Astrocyte of the cerebellum (primary cell): ENCODE data around the gene FGF6.

Source experiments
- DNase-seq: peaks from one replicate; pipeline ENCODE4 v3.0.0-alpha.2; 2011; ENCODE audit warnings: low read depth
- H3K4me3 ChIP-seq: 2 replicates; pipeline ENCODE4 v1.5.1; 2011; ENCODE audit warnings: mild to moderate bottlenecking, low read depth, low read length, moderate library complexity
- in situ Hi-C: cut with HindIII; loops from 2 replicates; pipeline ENCODE4 v1.10.0; 2017; ENCODE audit warnings: low sequenced_read_pairs
- TF ChIP-seq, protein P1 (sequence below): IDR thresholded peaks from 2 replicates; pipeline ENCODE4 v1.5.1; 2012; ENCODE audit warnings: low read length, low read depth, moderate library complexity, mild to moderate bottlenecking; ENCODE audit errors: missing control alignments

Gene FGF6

DNA sequence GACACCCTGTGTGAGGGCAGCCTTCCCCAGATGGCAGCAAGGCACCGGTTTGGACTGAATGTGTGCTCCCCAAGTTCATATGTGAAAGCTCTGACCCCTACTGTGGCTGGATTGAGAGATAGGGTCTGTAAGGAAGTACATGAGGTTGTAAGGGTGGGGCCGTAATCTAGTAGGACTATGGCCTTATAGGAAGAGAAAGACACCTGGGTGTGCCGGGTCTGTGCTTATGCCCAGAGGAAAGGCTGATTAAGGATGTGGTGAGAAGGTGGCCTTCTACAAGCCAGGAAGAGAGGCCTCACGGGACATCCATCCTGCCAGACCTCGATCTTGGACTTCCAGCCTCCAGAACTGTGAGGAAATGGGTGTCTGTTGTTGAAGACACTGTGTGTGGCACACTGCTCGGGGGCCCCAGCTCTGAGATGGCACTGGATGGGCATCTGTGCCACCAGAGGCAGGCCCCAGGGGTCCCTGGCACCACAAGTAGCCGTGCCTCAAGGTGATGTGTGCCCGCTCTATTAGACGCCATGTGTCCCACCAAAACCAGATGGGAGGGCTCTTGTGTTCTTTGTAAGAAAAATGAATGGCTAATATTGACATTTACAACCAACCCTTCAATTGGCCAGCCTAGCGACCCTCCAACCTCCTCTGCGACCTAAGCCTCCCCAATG is 22.0 kb downstream of the FGF6 start:
- TF ChIP-seq, protein P1, sequence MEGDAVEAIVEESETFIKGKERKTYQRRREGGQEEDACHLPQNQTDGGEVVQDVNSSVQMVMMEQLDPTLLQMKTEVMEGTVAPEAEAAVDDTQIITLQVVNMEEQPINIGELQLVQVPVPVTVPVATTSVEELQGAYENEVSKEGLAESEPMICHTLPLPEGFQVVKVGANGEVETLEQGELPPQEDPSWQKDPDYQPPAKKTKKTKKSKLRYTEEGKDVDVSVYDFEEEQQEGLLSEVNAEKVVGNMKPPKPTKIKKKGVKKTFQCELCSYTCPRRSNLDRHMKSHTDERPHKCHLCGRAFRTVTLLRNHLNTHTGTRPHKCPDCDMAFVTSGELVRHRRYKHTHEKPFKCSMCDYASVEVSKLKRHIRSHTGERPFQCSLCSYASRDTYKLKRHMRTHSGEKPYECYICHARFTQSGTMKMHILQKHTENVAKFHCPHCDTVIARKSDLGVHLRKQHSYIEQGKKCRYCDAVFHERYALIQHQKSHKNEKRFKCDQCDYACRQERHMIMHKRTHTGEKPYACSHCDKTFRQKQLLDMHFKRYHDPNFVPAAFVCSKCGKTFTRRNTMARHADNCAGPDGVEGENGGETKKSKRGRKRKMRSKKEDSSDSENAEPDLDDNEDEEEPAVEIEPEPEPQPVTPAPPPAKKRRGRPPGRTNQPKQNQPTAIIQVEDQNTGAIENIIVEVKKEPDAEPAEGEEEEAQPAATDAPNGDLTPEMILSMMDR, result no peak

DNA sequence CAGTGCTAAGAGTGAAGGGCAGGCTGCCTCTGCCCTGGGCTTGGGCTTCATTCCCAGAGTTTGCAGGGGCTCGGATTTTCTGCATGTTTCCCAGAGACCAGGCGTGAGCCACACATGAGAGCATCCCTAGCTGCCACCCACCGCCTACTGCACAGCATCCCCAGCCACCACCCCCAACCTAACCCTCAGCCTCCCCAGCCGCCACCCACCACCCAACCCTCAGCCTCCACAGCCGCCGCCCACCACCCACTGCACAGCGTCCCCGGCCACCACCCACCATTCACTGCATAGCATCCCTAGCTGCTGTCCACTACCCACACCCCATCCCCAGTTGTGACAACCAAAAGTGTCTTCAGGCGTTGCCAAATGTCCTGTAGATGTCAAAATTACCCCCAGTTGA is 22.6 kb downstream of the FGF6 start:
- H3K4me3 ChIP-seq, result no peak overlapping the region
- in situ Hi-C loops, result no loop called here
- DNase-seq, result no peak
- TF ChIP-seq, protein P1, result no peak

More for the DNA sequence above, 22.0 kb downstream of the FGF6 start:
- DNase-seq, result no peak
- H3K4me3 ChIP-seq, result no peak overlapping the region
- in situ Hi-C loops, result no loop called here

DNA sequence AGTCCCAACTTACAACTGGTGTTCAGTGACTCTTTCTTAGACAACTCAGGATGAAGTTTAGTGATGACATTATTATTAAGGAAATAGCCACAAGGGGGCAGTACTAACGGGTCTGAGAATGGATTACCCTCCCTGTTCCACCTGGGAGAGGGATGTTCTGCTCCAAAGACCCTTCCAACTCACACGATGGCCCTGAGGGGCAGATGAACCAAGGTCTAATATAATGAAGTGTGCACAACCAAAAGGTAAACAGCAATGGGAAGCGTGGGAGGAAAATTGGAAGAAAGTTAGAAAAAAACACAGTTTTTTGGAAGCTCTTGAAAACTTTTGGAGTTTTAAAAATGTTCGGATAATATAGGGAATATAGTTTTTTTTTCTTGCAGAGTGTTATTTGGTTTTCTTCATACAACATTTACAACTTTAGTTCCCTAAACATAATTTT is 24.0 kb downstream of the FGF6 start:
- TF ChIP-seq, protein P1, result peak; percentile 58
- peak; percentile 34 for DNase-seq
- no peak overlapping the region for H3K4me3 ChIP-seq
- in situ Hi-C loops, result no loop called here

DNA sequence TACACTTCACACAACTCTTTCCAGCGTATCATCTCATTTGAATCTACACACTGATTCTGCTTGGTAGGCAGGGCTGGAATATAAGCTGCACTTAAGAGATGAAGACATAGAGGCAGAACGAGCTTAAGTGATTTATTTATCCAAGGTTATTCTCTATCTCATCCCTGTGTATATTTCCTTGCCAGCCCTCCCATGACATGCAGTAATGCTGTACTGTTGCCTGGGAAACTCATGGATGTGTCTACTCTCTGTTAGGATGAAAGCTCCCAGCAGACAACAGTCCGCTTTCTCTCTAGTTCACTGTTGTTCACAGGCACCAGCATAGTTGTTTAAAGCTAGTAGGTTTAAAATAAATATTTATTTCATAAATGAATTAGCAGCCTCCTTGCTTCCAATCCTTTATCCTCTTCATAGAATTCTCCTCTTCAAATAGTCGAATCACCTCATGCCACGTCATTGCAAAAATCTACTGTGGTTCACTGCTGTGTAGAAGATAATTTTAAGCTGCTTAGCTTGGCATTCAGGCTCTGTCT is 25.4 kb downstream of the FGF6 start:
- TF ChIP-seq, protein P1, result no peak
- in situ Hi-C loops, result no loop called here
- no peak overlapping the region for H3K4me3 ChIP-seq
- DNase-seq, result no peak

DNA sequence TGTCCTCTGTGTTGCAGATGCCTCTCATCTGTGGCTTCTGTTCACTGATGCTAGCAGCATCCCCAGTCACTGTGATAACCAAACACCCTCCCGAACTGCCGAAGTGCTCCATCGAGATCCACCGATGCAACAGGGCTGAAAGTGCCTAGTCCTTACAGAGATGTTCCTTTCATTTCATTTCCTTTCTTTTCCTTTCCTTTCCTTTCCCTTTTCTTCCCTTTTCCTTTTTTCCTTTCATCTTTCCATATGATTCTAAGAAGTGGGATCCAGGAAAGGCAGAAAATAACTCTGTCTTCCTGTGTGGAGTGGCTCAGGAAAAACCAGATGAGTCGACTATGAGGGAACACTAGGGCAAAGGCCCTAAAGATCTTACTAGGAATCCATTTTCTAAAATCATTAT is 26.7 kb downstream of the FGF6 start:
- in situ Hi-C loops, result no loop called here
- DNase-seq, result no peak
- TF ChIP-seq, protein P1, result no peak
- no peak overlapping the region for H3K4me3 ChIP-seq

DNA sequence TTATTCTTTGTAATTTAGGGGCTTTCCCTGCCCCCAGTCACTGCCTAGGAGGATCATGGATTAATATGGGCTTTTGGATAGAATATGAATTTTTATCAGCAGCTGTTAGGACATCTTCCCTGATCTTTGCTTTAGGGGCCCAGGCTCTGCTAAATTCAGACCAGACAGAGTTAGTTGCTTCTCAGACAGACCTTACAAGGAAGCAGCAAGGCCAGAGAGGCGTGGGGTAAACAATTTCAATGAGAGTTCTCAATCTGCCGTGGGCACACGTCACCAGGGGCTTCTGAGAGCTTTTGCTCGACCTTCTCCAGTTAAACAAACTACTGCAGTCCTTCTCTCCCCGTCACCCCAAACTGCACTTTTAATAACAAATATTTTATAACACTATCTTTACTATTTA is 27.7 kb downstream of the FGF6 start:
- TF ChIP-seq, protein P1, result no peak
- no peak overlapping the region for H3K4me3 ChIP-seq
- in situ Hi-C loops, result no loop called here
- no peak for DNase-seq
